HG02642 (cell line): ENCODE results near the gene SLC16A1.
A peak's percentile ranks its signal among the peaks of the same experiment; 100 is the strongest.
"Not testable (repeated sequence)": the region's sequence is repeated elsewhere in the genome, so short reads cannot be mapped to it uniquely, and the experiment has no call there.

ENCODE experiments used
- ATAC-seq: cut with Tn5 transposase; IDR thresholded peaks from one replicate; pipeline ENCODE4 v1.9.1; 2021; ENCODE audit warnings: mild to moderate bottlenecking; ENCODE audit not compliant: unreplicated experiment, poor library complexity

Gene SLC16A1

GRCh38 chr1:112974646-112975045, 18.6 kb upstream of the SLC16A1 start:
- no peak for ATAC-seq

DNA sequence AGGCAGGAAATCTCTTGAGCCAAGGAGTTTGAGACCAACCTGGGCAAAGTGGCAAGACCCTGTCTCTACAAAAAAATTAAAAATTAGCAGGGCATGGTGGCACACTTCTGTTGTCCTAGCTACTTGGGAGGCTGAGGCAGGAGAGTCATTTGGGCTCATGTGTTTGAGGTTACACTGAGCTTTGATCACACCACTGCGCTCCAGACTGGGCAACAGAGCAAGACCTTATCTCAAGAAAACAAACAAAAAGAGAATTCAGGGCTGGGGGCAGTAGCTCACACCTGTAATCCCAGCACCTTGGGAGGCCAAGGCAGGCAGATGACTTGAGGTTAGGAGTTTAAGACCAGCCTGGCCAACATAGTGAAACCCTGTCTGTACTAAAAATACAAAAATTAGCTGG, 17.8 kb upstream of the SLC16A1 start:
- ATAC-seq: no peak

DNA sequence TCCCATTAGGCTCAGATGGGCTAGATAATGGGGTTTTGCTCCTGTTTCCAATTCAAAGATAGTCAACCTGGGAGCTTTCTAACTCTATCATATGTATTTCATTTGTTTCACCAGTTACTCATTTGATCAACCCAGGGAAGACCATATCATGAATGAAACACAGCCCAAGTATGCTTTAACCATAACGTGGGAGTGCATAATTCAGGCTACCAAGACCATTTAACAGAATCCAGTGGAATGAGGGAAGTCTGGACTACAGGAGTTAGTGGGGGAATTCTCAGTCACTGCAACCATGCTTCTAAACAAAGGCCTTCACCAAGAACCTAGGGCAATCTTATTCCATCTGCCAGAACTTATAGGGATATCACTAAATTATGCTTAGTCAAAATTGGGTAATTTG, 15.0 kb upstream of the SLC16A1 start:
- no peak for ATAC-seq

GRCh38 chr1:112964347-112964746, 8.4 kb upstream of the SLC16A1 start:
- ATAC-seq: no peak

GRCh38 chr1:112961072-112961471, 5.1 kb upstream of the SLC16A1 start:
- no peak for ATAC-seq

DNA sequence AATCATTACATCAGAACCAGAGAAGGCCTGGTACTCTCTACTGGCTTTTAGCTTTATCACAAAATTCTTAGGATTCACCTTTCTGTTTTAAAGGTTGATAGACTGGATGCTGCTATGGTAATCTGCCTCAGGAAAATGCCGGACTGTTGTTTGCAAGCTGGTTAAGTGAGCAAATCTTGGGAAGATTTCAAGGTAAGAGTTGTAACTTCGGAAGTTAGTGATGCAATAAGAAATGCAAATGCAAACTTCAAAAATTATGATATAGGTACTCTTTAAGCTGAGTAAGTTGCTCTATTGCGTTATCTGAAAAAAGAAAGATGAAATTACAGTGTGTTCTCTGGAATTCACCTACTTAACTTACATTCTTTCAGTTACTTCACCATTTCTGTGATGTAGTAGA, 4.4 kb upstream of the SLC16A1 start:
- no peak for ATAC-seq

- ATAC-seq: not testable (repeated sequence)
Observed at GRCh38 chr1:112958236-112958635, 2.2 kb upstream of the SLC16A1 start.

GRCh38 chr1:112957133-112957812, 1.3 kb upstream of the SLC16A1 start:
- peak; percentile 44 for ATAC-seq

DNA sequence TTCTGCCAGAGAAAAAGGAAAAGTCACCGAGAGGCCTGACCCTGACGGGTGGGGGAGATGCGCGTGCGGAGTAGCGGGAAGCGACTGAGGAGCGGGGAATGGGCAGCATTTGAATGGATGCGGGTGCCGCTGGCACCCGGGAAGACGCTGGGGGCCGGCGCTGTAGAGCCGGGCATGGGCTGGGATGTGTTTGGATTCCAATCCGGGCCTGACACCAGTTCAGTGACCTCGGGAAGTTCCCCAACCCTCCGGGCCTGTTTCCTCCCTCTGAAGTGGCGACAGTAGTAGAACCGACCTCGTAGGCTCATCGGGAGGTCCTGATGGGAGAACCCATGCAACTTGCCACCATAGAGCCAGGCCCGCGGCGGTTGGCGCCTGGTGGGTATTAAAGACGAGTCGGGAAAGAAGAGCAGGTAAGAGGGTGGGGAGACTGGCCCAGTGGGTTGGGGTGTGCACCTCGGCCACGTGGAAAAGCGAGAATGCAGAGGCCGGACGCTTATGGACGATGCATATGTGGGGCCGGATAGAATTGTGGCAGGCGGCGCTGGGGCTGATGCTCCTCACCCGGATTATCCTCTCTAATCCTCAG, 642 bp upstream of the SLC16A1 start:
- peak; percentile 5 for ATAC-seq

DNA sequence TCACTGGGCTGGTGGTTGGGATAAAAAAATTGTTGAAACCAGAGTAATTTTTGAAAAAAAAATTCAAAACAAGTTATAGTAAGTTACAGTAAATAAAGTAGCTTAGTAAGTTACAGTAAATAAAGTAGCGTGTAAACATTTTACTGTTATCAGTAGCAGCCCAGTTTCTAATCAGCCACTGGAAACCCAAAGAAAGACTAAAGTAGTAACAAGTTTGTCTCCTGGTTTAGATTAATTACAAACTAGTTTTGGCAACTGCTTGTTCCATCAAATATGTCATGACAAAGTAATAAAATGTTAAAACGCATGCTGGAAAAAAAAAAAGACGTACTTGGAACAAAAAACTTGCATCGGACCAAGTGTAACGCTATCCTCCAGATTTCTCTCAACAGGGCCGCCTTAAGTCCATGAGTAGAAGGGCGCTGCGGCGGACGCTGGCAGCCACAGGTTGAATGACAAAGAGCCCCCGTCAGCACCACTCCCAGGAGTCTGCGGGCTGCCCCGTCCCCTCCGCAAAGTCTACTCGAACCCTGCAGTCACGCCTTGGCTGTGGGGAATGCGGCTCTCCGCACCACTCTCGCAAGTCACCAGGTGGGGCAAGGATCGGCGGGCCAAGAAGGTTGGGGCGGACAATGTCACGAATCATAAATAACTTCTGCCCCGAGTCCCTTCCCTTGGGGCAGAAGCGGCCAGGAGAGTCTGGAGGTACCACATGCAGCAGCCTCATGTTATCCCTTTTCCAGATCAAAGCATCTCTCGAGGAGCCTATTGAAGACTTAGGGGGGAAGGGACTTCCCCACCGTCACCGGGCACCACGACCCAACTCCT, 837 bp downstream of the SLC16A1 start:
- peak; percentile 20 for ATAC-seq

GRCh38 chr1:112954017-112954650, 1.9 kb downstream of the SLC16A1 start:
- ATAC-seq: no peak

DNA sequence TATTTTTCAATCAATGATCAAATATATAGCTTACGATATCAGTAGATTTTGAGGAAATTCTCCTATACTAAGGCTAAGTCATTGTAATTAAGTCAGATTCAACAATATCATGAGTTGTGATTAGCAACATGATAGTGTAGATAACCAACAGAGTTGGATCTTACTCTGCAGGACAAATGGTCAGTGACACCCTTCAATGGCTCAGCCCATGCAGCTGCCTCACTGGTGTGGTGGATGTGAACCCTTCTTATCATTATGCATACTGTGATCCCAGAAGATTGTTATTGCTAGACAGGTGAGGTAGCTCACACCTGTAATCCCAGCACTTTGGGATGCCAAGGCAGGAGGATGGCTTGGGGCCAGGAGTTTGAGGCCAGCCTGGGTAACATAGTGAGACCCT, 5.6 kb downstream of the SLC16A1 start:
- ATAC-seq: no peak

- no peak for ATAC-seq
Observed at GRCh38 chr1:112946683-112947082, 9.3 kb downstream of the SLC16A1 start.

- ATAC-seq: no peak
Observed at GRCh38 chr1:112939810-112940209, 16.2 kb downstream of the SLC16A1 start.

GRCh38 chr1:112938210-112938609, 17.8 kb downstream of the SLC16A1 start:
- no peak for ATAC-seq

DNA sequence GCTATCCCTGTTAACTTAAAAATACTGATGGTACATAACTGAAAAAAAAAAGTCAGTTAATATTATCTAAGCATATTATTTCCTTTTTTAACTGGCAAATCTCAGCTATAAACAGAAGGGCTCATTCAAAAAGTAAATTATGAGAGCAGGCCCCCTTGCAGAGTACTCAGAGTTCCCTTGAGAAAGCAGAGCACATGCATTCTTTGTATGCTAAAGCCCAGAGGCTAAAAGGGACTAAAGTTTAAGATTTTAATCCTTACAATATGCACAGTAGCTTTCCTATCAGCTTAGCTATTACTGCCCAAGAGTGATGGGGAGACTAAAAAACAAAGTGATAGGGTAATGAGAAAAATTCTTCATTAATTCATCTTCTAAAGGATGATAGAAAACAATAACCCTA, 18.5 kb downstream of the SLC16A1 start:
- no peak for ATAC-seq

DNA sequence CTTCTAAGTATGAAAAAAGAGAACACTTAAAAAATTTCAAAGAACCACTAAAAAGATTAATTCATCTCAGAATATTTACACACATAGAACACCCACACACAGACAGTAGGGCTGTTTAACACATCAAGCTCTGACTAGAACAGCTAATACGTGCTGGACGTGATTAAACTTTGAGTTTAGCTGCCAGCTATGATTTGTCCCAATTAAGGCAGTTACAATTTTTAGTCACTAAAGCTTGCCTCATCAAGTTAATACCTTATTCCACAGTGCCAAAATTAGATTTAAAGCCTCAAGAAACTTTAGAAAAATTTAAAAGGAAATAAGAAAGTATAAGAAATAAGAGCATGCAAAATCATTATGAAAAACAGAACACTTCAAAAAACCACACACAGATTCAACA, 18.9 kb downstream of the SLC16A1 start:
- no peak for ATAC-seq

DNA sequence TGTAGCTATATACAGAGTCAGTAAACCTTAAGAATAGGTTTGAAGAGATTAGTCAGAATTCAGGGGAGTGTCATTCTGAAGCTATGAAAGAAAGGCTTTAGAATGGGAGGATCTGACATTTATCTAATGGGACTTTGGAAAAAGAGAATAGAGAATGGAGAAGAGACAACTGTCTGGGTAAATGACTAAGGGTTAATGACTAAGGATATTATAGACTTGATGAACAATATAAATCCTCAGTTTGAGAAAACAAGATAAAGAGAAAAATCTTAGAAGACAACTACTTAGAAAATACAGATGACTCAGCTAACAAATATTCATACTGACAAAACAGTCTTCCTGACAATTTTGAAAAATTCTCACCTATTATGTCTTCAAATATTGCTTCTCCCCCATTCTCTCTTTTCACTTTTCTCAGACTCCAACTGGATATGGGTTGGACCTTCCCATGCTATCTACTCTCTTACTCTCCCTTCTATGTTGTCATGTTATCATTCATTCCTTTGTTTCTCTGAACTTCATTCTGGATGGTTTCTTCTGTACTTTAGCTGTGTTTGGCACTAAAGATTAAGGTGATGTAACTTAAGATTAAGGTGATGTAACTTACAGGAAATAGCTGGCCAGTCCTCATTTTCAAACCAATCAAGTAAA, 20.4 kb downstream of the SLC16A1 start:
- no peak for ATAC-seq

- ATAC-seq: no peak
Observed at GRCh38 chr1:112934577-112934976, 21.4 kb downstream of the SLC16A1 start.

GRCh38 chr1:112933820-112934571, 22.0 kb downstream of the SLC16A1 start:
- no peak for ATAC-seq
